H1 (cell line): ENCODE data around the gene GPS2. TPM values are rescaled to one million over a fixed set of nuclear protein-coding genes. Genes with fewer than 3 reads are reported as not detected.

ENCODE experiments used
- ASH2L ChIP-seq: fragments of 200-600, 300-600 bp; sonication (generic); IDR thresholded peaks from one replicate; pipeline ENCODE4 v1.7.1; 2017; ENCODE audit warnings: low read length
- CBX8 ChIP-seq: fragments of 300-800, 300-1000 bp; sonication (generic); IDR thresholded peaks from 2 replicates; pipeline ENCODE4 v1.7.1; 2016; ENCODE audit warnings: low read depth, low read length, borderline replicate concordance
- CHD2 ChIP-seq: IDR thresholded peaks from 2 replicates; pipeline ENCODE4 v1.6.1; 2012; ENCODE audit warnings: low read length, improper control_type of control experiment
- CTCF ChIP-seq, 3 experiments: IDR thresholded peaks; 1 replicate in 2 of 3; 2 replicates in 1 of 3; pipeline versions ENCODE4 v1.5.1 to v1.6.1; 2011; ENCODE audit warnings: low read length in 3 of 3, mild to moderate bottlenecking in 3 of 3, inconsistent platforms in 2 of 3, low read depth in 1 of 3, moderate library complexity in 1 of 3; ENCODE audit not compliant: insufficient read depth in 1 of 3; ENCODE audit errors: control extremely low read depth in 1 of 3
- EZH2 ChIP-seq: fragments of 200-600 bp; sonication (generic); IDR thresholded peaks from 2 replicates; pipeline ENCODE4 v1.7.1; 2012; ENCODE audit warnings: low read depth, mild to moderate bottlenecking, moderate library complexity, low read length, inconsistent platforms; ENCODE audit not compliant: severe bottlenecking
- GABPA ChIP-seq: IDR thresholded peaks from 2 replicates; pipeline ENCODE4 v1.6.1; 2011; ENCODE audit warnings: mild to moderate bottlenecking, low read length, moderate library complexity, borderline replicate concordance; ENCODE audit not compliant: insufficient read depth
- JUN ChIP-seq: IDR thresholded peaks from 2 replicates; pipeline ENCODE4 v1.6.1; 2011; ENCODE audit warnings: low read depth, mild to moderate bottlenecking, improper control_type of control experiment, low read length
- KDM1A ChIP-seq: fragments of 200-600, 300-600 bp; sonication (generic); IDR thresholded peaks from 2 replicates; pipeline ENCODE4 v1.7.1; 2016; ENCODE audit warnings: mild to moderate bottlenecking, low read length, borderline replicate concordance
- KDM4A ChIP-seq: IDR thresholded peaks from one replicate; pipeline ENCODE4 v1.7.1; 2012; ENCODE audit warnings: low read depth, mild to moderate bottlenecking, moderate library complexity, low read length, inconsistent platforms; ENCODE audit not compliant: severe bottlenecking
- NRF1 ChIP-seq: IDR thresholded peaks from 2 replicates; pipeline ENCODE4 v1.6.1; 2011; ENCODE audit warnings: mild to moderate bottlenecking, low read depth, low read length, improper control_type of control experiment
- RAD21 ChIP-seq, 2 experiments: IDR thresholded peaks in 1 of 2; conservative IDR thresholded peaks in 1 of 2; 2 replicates each; pipeline ENCODE4 v1.6.1; 2011; ENCODE audit warnings: low read depth in 2 of 2, low read length in 2 of 2, improper control_type of control experiment in 1 of 2, inconsistent platforms in 1 of 2, mild to moderate bottlenecking in 1 of 2, moderate library complexity in 1 of 2
- RBBP5 ChIP-seq: IDR thresholded peaks from 2 replicates; pipeline ENCODE4 v1.7.1; 2012; ENCODE audit warnings: low read depth, mild to moderate bottlenecking, inconsistent platforms, low read length, moderate library complexity, borderline replicate concordance
- RFX5 ChIP-seq: IDR thresholded peaks from 2 replicates; pipeline ENCODE4 v1.6.1; 2011; ENCODE audit warnings: low read depth, low read length, improper control_type of control experiment, borderline replicate concordance
- SAP30 ChIP-seq: fragments of 300-600 bp; sonication (generic); IDR thresholded peaks from 2 replicates; pipeline ENCODE4 v1.7.1; 2012; ENCODE audit warnings: low read length, moderate library complexity, mild to moderate bottlenecking, inconsistent platforms; ENCODE audit not compliant: insufficient read depth, insufficient replicate concordance
- SP4 ChIP-seq: IDR thresholded peaks from 2 replicates; pipeline ENCODE4 v1.6.1; 2012; ENCODE audit warnings: low read length, inconsistent platforms
- SUZ12 ChIP-seq: fragments of 200-600 bp; sonication (generic); IDR thresholded peaks from 2 replicates; pipeline ENCODE4 v1.6.1; 2012; ENCODE audit warnings: mild to moderate bottlenecking, inconsistent platforms, low read length, moderate library complexity, mixed read lengths
- TAF1 ChIP-seq: IDR thresholded peaks from 2 replicates; pipeline ENCODE4 v1.6.1; 2011; ENCODE audit warnings: mild to moderate bottlenecking, low read depth, low read length
- TAF7 ChIP-seq: optimal IDR thresholded peaks from 2 replicates; pipeline ENCODE3; 2011; ENCODE audit warnings: low read depth, mild to moderate bottlenecking, inconsistent platforms, low read length, moderate library complexity, borderline replicate concordance
- TCF12 ChIP-seq: IDR thresholded peaks from 2 replicates; pipeline ENCODE4 v1.6.1; 2011; ENCODE audit warnings: low read depth, mild to moderate bottlenecking, low read length
- TEAD4 ChIP-seq: IDR thresholded peaks from 2 replicates; pipeline ENCODE4 v1.6.1; 2012; ENCODE audit warnings: low read depth, low read length, inconsistent platforms, mixed read lengths
- polyA plus RNA-seq, 7 experiments: library from polyadenylated mRNA; depleted of rRNA in 3 of 7; stranded (reverse) in 5 of 7; unstranded in 2 of 7; fragments of >200 nt in 5 of 7; fragments of 200-250 nt in 2 of 7; gene quantifications; 1 replicate in 5 of 7; 2 replicates in 1 of 7; 4 replicates in 1 of 7; pipeline versions ENCODE4 v1.2.1 to v1.2.3, GENCODE V29; 2011 to 2013; ENCODE audit warnings: missing spikeins in 2 of 7, mixed read lengths in 2 of 7
- total RNA-seq: library from RNA; stranded (reverse); fragmentation: NEBNext Ultra II Directional; extraction: Animal tissue kit (Norgen Biotek cat#: 25700); gene quantifications from 2 replicates; pipeline ENCODE4 v1.2.1, GENCODE V29; 2021

GPS2 gene
- total and polyA plus RNA-seq, 2 of the 8 experiments (the other 6 are each of a cell fraction or from before 2014, with no cell fraction given): 67.0 to 152 TPM

GRCh38 chr17:7307686-7308624 lies 7.2 kb downstream of the GPS2 start (continued):
- no peak for TF ChIP-seq SP4
- no peak for TF ChIP-seq TCF12
- no peak for TF ChIP-seq SUZ12
- peak; percentile 26 for TF ChIP-seq TAF1
- no peak for TF ChIP-seq RFX5
- no peak for TF ChIP-seq KDM1A
- TF ChIP-seq ASH2L: no peak
- no peak; the same call in 1 of the 2 replicates for TF ChIP-seq GABPA
- peak; percentile 4 for TF ChIP-seq TAF7
- no peak for TF ChIP-seq RBBP5
- TF ChIP-seq NRF1: no peak
- TF ChIP-seq RAD21 (IDR thresholded peaks at IDR 0.05 in 1 of 2, conservative IDR thresholded peaks at IDR 0.05 in 1 of 2; ENCODE audit: low read depth in 2 of 2, low read length in 2 of 2): no peak
- TF ChIP-seq KDM4A: peak; percentile 25
- TF ChIP-seq CTCF (IDR thresholded peaks at IDR 0.05; ENCODE audit: control extremely low read depth in 1 of 3, insufficient read depth in 1 of 3, low read depth in 1 of 3, low read length in 3 of 3): 0 out of 4 replicates have a peak, but pooled peaks of 1 of the 3 experiments have one; percentile 8
- no peak for TF ChIP-seq TEAD4
- no peak for TF ChIP-seq CHD2
- TF ChIP-seq JUN: no peak
- TF ChIP-seq CBX8: no peak
- TF ChIP-seq EZH2: no peak
- TF ChIP-seq SAP30: peak; percentile 94
